Activated gamma-delta T cell (primary cell): ENCODE results near the gene OGDH.
A peak's percentile ranks its signal among the peaks of the same experiment; 100 is the strongest.

Experiments
- DNase-seq: peaks from one replicate; lab custom pipeline; 2025; lab: John Stamatoyannopoulos, UW

The OGDH gene

GRCh38 chr7:44738876-44739665, 132.6 kb downstream of the OGDH start:
- DNase-seq, result no peak

DNA sequence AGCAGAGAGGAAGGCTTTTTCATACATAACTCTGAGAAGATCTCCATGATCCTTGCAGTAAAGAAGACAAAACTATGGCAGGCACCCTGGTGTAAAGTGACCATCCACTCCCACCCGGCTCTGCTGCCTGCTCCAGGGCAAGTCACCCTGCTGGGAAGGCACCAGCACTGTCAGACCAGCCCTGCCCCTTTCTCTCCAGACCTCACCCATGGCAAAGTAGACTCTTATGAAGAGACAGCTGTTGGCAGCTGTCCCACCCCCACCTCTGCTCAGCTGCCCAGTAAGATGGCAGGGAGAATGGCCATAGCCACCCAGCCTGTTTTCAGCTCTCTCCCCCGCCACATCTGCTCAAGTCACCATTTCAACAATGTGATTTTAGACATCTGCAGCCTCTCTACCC, 133.6 kb downstream of the OGDH start:
- DNase-seq, result no peak

DNA sequence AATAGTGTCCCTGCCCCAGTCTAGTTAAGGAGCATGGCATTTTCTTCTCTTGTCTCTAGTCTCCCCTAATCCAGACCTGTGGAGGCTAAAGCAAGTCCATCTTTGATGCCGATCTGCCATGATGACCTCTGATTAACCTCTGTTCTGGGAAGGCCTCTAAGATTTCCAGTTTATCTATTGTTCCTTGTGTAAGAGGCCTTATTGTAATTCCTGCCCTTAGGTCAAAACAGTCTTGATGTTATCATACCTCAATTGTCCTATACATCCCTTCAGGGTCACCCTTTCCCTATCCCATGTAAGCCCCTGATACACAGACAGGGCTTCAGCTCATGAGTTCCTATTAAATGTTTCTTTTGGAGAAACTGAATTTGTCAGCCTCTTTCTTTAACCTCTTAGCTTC, 137.3 kb downstream of the OGDH start:
- no peak for DNase-seq

- peak; percentile 86 for DNase-seq
These were observed 141.9 kb downstream of the OGDH start, which contains the start of gene ZMIZ2 for GRCh38 chr7:44748045-44748947. ZMIZ2 (plus strand) TSS chr7:44748847; CDS start chr7:44756250, 7,403 bp downstream.

DNA sequence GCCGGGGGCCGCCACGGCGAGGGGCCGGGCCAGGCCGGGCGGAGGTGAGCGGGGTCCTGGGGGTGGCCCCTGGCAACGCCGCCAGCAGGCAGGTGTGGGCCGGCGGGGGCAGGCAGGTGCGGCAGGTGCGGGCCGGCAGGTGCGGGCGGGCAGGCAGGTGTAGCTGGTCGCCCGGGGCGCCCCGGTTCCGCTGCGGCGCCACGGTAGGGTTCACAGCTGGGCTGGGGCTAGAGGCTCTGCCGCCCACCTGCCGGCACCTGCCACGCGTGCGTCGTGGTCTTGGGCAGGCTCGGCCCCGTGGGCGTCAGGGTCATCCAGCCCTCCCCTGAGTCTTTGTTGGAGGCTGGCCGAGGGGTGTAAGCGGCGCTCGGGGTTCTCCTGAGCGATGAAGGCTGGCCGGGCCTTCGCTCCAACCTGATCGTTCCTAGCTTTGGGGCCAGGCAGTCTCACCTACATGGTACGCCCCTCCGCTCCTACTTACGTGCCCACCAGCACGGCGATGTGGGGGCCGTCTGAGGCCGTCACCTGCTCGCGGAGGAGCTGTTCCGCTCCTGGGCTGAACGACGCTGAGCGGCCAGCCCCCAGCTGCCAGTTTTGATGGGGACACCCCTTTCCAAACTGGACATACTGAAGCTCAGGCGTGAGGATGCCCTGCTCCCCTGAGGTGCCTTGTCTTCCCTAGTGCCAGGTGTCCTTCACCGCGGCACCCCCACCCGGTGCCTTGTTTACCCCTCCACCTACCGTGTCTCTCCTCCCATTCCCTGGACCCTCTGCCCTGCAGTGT, 142.7 kb downstream of the OGDH start:
- no peak for DNase-seq

DNA sequence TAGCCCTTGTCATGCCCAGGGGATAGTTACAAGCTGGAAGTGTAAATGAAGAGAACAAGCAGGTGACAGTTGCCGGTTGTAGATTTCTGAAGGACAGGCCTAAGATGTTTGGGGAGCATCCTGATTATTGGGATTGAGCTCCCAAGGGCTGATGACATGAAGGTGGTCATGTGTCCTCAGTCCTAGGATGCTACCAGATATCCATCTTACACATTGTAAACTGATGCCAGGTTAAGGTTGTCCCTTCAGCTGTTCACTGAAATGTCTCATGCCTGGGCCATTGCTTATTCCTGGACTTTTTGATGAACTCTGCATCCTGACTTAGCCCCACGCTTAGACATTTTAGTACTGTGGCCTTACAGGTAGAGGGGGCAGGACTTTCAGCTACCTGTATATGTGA, 143.6 kb downstream of the OGDH start:
- no peak for DNase-seq

DNA sequence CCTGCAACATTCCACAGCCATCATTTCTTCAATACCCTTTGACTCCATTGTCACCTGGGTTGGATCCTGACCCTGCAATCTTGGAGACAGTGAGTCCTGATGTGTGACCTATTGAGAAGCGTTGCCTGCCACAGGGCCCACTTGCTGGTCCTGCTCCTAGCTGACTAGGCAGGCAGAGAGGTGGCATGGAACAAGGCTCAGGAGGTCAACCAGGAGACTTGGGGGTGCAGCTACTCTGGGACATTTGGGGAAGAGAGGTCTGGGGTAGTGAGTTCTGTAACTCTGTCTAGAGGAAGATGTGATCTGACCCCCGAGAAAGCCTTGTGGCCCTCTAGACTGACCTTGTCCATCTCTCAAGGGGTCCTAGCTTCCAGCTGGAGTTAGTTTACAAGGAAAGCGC, 144.0 kb downstream of the OGDH start:
- DNase-seq, result no peak

GRCh38 chr7:44750921-44751571, 144.6 kb downstream of the OGDH start:
- DNase-seq, result no peak

DNA sequence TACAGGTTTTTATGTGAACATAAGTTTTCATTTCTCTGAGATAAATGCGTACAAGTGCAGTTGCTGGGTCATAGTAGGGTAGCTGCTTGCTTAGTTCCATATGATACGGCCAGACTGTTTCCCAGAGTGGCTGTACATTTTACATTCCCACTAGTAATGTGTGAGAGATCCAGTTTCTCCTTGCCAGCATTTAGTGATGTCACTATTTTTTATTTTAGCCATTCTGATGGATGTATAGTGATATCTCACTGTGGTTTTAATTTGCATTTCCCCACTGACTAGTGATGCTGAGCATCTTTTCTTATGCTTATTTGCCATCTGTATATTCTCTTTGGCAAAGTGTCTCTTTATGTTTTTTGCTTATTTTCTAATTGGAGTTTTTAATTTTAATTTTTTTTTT, 146.4 kb downstream of the OGDH start:
- DNase-seq, result no peak

DNA sequence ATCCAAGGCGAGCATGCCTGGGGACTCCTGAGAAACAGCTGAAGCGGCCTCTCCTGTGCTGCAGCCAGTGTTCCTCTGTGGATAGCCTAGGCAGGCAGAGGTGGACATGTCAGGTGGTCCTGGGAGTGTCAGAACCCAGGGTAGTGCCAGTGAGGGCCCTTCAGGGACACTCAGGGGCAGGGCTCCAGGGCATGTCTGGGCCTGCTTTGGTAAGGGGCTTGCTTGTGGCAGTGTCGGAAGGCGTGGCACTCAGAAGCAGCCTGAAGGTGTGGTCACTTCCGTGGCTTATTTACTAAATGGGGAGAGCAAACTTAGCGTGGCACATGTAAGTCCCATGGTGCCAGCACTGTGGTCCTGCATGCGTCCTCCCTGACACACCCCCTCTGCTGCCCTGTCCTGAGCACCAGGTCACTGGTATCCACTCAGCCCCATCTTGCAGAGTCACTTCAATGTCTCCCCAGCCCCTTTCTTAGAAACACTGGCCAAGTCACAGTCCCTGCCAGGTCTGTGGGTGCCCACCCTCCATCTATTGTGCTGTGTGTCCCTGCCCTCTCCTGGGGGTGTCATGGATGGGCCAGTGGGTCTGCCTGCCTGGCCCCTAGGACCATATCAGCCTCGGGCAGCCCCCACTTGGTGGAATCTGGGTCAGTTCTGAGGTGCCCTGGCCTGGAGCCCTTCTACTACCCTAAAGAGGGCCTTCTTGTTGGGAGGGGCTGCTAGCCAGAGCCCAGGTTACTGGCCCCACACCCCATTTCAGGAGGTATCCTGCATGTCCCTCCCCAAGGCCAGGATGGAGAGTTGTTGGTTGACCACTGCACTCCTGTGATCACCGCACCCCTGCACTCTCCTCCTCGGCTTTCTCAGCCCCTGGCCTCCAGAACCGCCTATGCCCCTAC, 148.6 kb downstream of the OGDH start:
- no peak for DNase-seq

- DNase-seq, result no peak
These were observed 149.5 kb downstream of the OGDH start for GRCh38 chr7:44755698-44756627.

DNA sequence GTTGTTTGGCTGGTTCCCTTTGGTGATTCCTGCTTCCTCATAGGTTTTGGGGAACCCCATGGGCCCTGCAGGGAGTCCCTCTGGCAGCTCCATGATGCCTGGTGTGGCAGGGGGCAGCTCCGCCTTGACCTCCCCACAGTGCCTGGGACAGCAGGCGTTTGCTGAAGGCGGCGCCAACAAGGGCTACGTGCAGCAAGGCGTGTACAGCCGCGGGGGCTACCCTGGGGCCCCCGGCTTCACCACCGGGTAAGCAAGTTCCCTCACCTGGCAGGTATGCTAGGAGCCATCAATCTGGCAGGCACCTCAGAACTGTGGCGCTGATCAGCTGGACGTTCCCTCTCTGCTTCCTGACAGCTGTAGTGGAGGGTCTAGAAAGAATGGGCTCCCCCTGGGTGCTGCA, 150.5 kb downstream of the OGDH start:
- no peak for DNase-seq

DNA sequence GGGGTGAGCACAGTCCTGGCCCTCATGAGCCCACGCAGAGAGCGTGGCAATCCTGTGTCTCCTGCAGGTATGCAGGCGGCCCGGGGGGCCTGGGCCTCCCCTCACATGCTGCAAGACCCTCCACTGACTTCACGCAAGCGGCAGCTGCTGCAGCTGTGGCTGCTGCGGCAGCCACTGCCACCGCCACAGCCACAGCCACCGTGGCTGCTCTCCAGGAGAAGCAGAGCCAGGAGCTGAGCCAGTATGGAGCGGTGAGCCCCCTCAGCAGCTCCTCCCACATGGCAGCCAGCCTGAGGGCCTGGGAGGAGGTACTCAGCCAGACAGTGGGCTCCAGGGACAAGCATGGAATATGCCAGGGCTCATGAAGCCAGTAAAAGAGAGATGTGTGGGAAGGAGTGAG, 150.9 kb downstream of the OGDH start:
- DNase-seq, result no peak

- no peak for DNase-seq
These were observed 151.3 kb downstream of the OGDH start for GRCh38 chr7:44757739-44758138.
